Activated naive CD8-positive, alpha-beta T cell treated with anti-CD3 and anti-CD28 coated beads for 36 hours (primary cell): ENCODE data around the gene EBF3. TPM values are rescaled to one million over a fixed set of nuclear protein-coding genes. Genes with fewer than 3 reads are reported as not detected.

Experiments
- DNase-seq: peaks from one replicate; pipeline ENCODE4 v3.0.0; 2021
- H3K27ac Mint-ChIP-seq: one replicate; pipeline ENCODE4 v1.8.0; 2022; ENCODE audit warnings: mild to moderate bottlenecking, moderate library complexity, mixed read lengths
- H3K27me3 Mint-ChIP-seq: one replicate; pipeline ENCODE4 v1.8.0; 2022; ENCODE audit warnings: mild to moderate bottlenecking, mixed read lengths
- H3K36me3 Mint-ChIP-seq: one replicate; pipeline ENCODE4 v1.8.0; 2021; ENCODE audit warnings: mild to moderate bottlenecking, mixed read lengths
- H3K4me1 Mint-ChIP-seq: one replicate; pipeline ENCODE4 v1.8.0; 2021; ENCODE audit warnings: mixed read lengths
- H3K4me3 Mint-ChIP-seq: one replicate; pipeline ENCODE4 v1.8.0; 2022; ENCODE audit warnings: mild to moderate bottlenecking, moderate library complexity, mixed read lengths
- H3K9me3 Mint-ChIP-seq: one replicate; pipeline ENCODE4 v1.8.0; 2022; ENCODE audit warnings: mixed read lengths
- total RNA-seq, 2 experiments: library from RNA; stranded (reverse); gene quantifications; one replicate each; pipeline ENCODE4 v1.2.3, GENCODE V29; 2021

EBF3 gene
- total RNA-seq, 2 experiments from 2014 or later = not detected

DNA sequence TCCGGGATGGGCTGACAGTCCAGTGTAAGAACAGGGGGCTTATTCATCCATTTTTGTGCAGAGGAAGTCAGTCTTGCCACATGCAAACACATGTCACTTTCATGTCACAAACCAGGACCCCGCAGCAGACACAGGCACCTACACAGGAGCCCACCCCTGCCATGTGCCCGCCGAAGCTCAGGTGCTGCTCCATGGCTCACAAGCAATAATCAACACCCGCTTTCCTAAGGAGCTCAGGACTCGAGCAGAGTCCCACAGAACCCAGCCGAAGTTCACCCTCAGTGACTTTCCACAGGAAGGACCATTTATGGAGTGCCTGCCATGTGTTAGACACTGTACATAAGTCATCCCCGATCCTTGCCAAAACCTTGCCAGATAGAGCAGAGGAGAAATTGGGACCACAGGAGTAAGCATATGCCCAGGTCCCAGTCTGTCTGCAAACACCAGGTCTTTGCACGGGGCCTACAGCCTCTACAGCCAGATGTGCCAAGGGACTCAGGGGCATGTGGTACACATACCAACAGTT, 99.4 kb downstream of the EBF3 start:
- Mint-ChIP-seq H3K27me3 (peaks cover under 1% of the 10 kb centered on the region), H3K36me3 (no peaks in the 10 kb centered on the region), H3K27ac (no peak overlapping the region), H3K9me3 (no peaks in the 10 kb centered on the region), H3K4me1 (no peaks in the 10 kb centered on the region), H3K4me3 (no peak overlapping the region)
- DNase-seq = no peak

- Mint-ChIP-seq H3K4me3 (no peak overlapping the region), H3K4me1 (no peaks in the 10 kb centered on the region), H3K36me3 (no peaks in the 10 kb centered on the region), H3K27ac (no peak overlapping the region), H3K27me3 (no peaks in the 10 kb centered on the region), H3K9me3 (no peaks in the 10 kb centered on the region)
- DNase-seq = no peak
These were observed 100.0 kb downstream of the EBF3 start for GRCh38 chr10:129864082-129864481.

GRCh38 chr10:129863201-129863663, 100.8 kb downstream of the EBF3 start:
- Mint-ChIP-seq H3K36me3 (no peaks in the 10 kb centered on the region), H3K4me3 (no peak overlapping the region), H3K27me3 (no peaks in the 10 kb centered on the region), H3K27ac (no peak overlapping the region), H3K4me1 (no peaks in the 10 kb centered on the region), H3K9me3 (no peaks in the 10 kb centered on the region)
- DNase-seq = no peak

DNA sequence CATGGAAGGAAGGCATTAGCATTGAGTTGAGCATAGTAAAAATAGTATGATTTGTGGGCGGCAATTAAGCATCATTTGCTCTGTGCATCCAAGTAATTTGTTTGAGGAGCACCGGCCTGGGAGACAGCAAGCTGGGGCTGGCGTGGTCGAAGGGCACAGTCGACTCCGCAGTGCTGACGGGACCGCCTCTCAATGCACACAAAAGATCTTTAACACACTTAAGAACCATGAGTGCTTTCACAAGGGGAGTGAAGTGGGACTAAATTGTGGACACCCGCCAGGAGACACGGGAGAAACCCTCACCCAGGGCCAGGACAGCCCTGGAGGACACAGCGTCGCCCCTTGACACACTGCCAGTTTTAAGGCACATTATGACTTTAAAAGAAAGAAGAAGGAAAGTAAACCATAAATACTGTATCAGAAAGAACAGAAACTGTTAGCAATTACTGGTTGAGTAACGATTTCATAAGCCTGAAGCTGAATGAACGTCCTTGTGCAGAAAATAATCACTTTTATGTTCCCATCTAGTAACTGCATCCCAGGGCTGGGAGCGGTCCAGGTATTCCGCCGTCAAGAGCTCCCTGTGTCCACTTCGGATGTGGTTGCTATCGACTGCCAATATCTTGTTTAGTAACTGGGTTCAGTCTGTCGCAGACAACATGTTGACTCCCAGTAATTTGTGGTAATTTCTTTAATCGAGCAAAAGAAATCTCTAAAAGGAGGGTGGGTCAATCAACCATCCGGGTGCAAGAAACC, 102.1 kb downstream of the EBF3 start:
- no peaks in the 10 kb centered on the region for H3K4me1 Mint-ChIP-seq
- no peak overlapping the region for H3K4me3 Mint-ChIP-seq
- no peaks in the 10 kb centered on the region for H3K9me3 Mint-ChIP-seq
- no peak overlapping the region for H3K27ac Mint-ChIP-seq
- peaks cover 3% of the 10 kb centered on the region for H3K27me3 Mint-ChIP-seq
- H3K36me3 Mint-ChIP-seq = no peaks in the 10 kb centered on the region
- no peak for DNase-seq

GRCh38 chr10:129860396-129860795, 103.7 kb downstream of the EBF3 start:
- H3K9me3 Mint-ChIP-seq = no peaks in the 10 kb centered on the region
- no peak for DNase-seq
- H3K4me1 Mint-ChIP-seq = no peaks in the 10 kb centered on the region
- H3K27ac Mint-ChIP-seq = no peak overlapping the region
- H3K27me3 Mint-ChIP-seq = peaks cover 3% of the 10 kb centered on the region
- H3K36me3 Mint-ChIP-seq = no peaks in the 10 kb centered on the region
- H3K4me3 Mint-ChIP-seq = no peak overlapping the region

DNA sequence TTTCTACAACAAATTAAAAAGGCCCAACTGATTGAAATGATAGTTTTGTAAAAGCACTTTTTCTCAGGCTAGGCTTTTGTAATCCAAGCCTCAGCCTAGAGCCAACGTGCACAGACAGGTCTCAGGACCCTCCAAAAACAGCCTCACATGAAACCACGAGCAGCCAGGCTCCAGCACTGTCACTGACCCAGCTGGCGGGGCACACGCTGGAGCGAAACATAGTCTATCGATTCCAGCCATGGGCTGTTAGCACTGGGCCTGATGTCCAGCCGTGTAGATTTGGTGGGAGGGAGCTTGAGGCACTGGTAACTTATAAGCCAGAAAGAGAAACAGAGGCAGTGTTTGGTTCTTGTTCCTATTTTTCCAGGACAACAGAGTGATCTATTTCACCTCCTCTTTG, 104.5 kb downstream of the EBF3 start:
- Mint-ChIP-seq H3K27ac (no peak overlapping the region), H3K4me3 (no peak overlapping the region), H3K36me3 (no peaks in the 10 kb centered on the region), H3K9me3 (no peaks in the 10 kb centered on the region), H3K4me1 (no peaks in the 10 kb centered on the region), H3K27me3 (peaks cover 4% of the 10 kb centered on the region)
- DNase-seq = no peak

- Mint-ChIP-seq H3K27ac (no peak overlapping the region), H3K27me3 (peaks cover 13% of the 10 kb centered on the region), H3K4me3 (no peak overlapping the region), H3K36me3 (no peaks in the 10 kb centered on the region), H3K9me3 (no peaks in the 10 kb centered on the region), H3K4me1 (no peaks in the 10 kb centered on the region)
- DNase-seq = no peak
These were observed 106.7 kb downstream of the EBF3 start for GRCh38 chr10:129857242-129857960.

- Mint-ChIP-seq H3K9me3 (no peaks in the 10 kb centered on the region), H3K36me3 (no peaks in the 10 kb centered on the region), H3K27me3 (peaks cover 13% of the 10 kb centered on the region), H3K4me3 (no peak overlapping the region), H3K4me1 (no peaks in the 10 kb centered on the region), H3K27ac (no peak overlapping the region)
- no peak for DNase-seq
These were observed 108.1 kb downstream of the EBF3 start for GRCh38 chr10:129855836-129856563.

DNA sequence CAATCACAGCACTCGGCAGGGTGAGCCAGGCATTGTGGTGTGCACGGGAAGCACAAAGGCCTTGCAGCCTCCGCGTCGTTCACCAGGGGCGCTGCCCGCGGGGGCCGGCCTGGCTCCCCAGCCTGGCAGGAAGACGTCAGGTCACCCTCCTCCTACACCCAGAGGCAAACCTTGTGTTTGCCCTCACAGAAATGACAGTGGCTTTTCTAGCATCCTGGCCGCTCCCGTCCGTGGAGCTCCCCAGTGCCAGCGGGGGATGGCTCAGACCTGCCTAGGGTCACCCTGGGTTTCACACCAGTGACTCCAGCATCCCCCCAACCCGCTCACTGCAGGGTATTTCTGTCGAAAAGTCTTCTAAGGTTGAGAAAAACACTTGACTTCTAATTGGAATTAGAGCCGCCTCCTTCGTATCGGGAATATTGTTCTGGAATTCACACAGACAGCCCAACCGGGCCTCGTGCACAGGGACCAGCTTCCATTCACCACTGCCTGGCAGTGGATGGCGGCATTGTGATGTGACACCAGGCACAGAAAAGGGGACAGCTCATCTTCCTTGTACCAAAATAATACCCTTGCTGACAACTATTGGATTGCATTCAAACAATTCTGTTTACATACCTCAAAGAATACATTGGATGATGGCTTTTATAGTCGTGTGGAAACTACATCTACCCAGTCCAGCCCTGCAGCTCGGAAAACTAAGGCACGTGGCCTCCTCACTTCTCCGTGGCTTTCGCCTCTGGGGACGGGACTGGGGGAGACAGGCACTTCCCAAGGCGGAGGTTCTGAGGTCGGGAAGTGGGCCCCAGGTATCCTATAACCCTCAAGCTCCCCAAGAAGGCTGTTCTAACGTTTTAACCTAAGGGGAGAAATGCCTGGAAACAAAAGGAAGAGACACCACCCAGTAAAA, 109.0 kb downstream of the EBF3 start:
- peaks cover 13% of the 10 kb centered on the region for H3K27me3 Mint-ChIP-seq
- H3K36me3 Mint-ChIP-seq = no peaks in the 10 kb centered on the region
- no peak overlapping the region for H3K4me3 Mint-ChIP-seq
- no peaks in the 10 kb centered on the region for H3K4me1 Mint-ChIP-seq
- H3K27ac Mint-ChIP-seq = no peak overlapping the region
- no peak for DNase-seq
- no peaks in the 10 kb centered on the region for H3K9me3 Mint-ChIP-seq

DNA sequence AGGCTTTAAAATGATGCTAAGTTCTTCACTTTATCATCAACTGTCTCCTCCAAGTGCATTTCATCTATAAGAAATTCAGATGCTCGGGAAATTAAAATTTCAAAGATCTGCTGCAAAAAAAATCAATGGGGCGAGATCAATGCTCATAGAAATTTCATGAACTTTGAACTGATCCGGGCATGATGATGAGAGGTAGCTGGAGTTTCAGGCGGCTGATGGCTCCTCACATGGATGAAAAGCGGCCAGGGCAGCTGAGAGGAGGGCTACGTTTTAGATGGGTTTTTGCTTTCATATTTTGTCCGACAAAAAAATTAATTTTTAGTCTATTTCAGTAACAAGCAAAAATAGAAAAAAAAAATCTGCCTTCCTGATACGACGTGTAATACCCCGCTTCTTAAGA, 109.9 kb downstream of the EBF3 start:
- Mint-ChIP-seq H3K27ac (no peak overlapping the region), H3K4me3 (no peak overlapping the region), H3K27me3 (peaks cover 13% of the 10 kb centered on the region), H3K4me1 (no peaks in the 10 kb centered on the region), H3K36me3 (no peaks in the 10 kb centered on the region), H3K9me3 (no peaks in the 10 kb centered on the region)
- DNase-seq = no peak

DNA sequence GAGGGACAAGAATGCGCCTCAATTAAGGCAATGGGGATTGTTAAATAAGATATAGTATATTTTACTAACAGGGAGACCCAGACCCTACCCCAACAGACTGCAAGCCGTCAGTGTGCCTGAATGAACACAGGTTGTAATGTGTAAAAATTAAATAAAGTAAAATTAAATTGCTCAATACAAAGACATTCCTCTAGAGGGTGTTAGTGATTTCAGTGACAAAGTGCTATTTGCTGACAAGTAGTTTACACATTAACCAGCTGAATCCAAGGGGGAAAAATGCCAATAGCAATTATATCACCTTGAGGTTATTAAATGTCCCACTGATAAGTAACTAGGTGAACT, 110.5 kb downstream of the EBF3 start:
- Mint-ChIP-seq H3K27ac (no peak overlapping the region), H3K27me3 (peaks cover 13% of the 10 kb centered on the region), H3K36me3 (no peaks in the 10 kb centered on the region), H3K4me3 (no peak overlapping the region), H3K9me3 (no peaks in the 10 kb centered on the region), H3K4me1 (no peaks in the 10 kb centered on the region)
- no peak for DNase-seq

- no peaks in the 10 kb centered on the region for H3K36me3 Mint-ChIP-seq
- peaks cover 13% of the 10 kb centered on the region for H3K27me3 Mint-ChIP-seq
- DNase-seq = no peak
- no peaks in the 10 kb centered on the region for H3K9me3 Mint-ChIP-seq
- H3K4me3 Mint-ChIP-seq = no peak overlapping the region
- no peak overlapping the region for H3K27ac Mint-ChIP-seq
- H3K4me1 Mint-ChIP-seq = no peaks in the 10 kb centered on the region
These were observed 111.1 kb downstream of the EBF3 start for GRCh38 chr10:129852829-129853561.

GRCh38 chr10:129851941-129852640, 112.0 kb downstream of the EBF3 start:
- no peak for DNase-seq
- H3K27me3 Mint-ChIP-seq = peaks cover 10% of the 10 kb centered on the region
- no peaks in the 10 kb centered on the region for H3K36me3 Mint-ChIP-seq
- no peaks in the 10 kb centered on the region for H3K4me1 Mint-ChIP-seq
- no peak overlapping the region for H3K4me3 Mint-ChIP-seq
- H3K9me3 Mint-ChIP-seq = no peaks in the 10 kb centered on the region
- no peak overlapping the region for H3K27ac Mint-ChIP-seq
